ENCODE measurements around the gene EEFSEC. TPM values are rescaled to one million over a fixed set of nuclear protein-coding genes. Genes with fewer than 3 reads are reported as not detected.

The EEFSEC gene
- total RNA-seq, 1 experiment from 2014 or later, result 9.5 TPM

GRCh38 chr3:128297401-128298138, 144.3 kb downstream of the EEFSEC start:
- DNase-seq, result peak; percentile 18
- no peak overlapping the region for H3K23ac ChIP-seq (ENCODE audit: insufficient read length, low read depth, low read length)
- H2AK5ac ChIP-seq (ENCODE audit: insufficient read length, low read length), result no peak overlapping the region
- no peak overlapping the region for H4K5ac ChIP-seq (ENCODE audit: insufficient read length, low read depth, low read length)
- H3K27ac ChIP-seq (ENCODE audit: insufficient read length, low read depth, low read length), result no peak overlapping the region
- H4K20me1 ChIP-seq (ENCODE audit: control insufficient read depth, insufficient read depth, insufficient read length), result no peaks in the 10 kb centered on the region
- no peak overlapping the region for H3T11ph ChIP-seq (ENCODE audit: low read length)
- no peak overlapping the region for H3K4me2 ChIP-seq (ENCODE audit: insufficient read depth, insufficient read length, low read length)
- no peaks in the 10 kb centered on the region for H3K79me1 ChIP-seq (ENCODE audit: insufficient read depth, low read depth, low read length, poor library complexity, severe bottlenecking)
- H4K8ac ChIP-seq (replicated peaks; ENCODE audit: insufficient read length, low read depth, low read length), result no peak overlapping the region
- H2BK20ac ChIP-seq (ENCODE audit: low read depth, low read length, poor library complexity, severe bottlenecking), result no peak overlapping the region
- no peak overlapping the region for H3K18ac ChIP-seq (ENCODE audit: insufficient read length, low read depth, low read length)
- no peak overlapping the region for H2BK5ac ChIP-seq (ENCODE audit: insufficient read length, low read length)
- no peak overlapping the region for H3K14ac ChIP-seq (ENCODE audit: insufficient read depth, low read length)
- no peak overlapping the region for H2BK12ac ChIP-seq (ENCODE audit: insufficient read length, low read depth, low read length)
- no peak overlapping the region for H3K9ac ChIP-seq (ENCODE audit: extremely low read depth, insufficient read length, low read length)
- Mint-ChIP-seq H3K27me3 (ENCODE audit: low read depth) (no peaks in the 10 kb centered on the region), H3K9me3 (no peaks in the 10 kb centered on the region), H3K4me1 (no peaks in the 10 kb centered on the region), H3K4me3 (no peak overlapping the region), H3K36me3 (ENCODE audit: insufficient read depth in 1 of 3, low read depth in 3 of 3) (no peaks in the 10 kb centered on the region), H3K27ac (no peak overlapping the region)
- no peaks in the 10 kb centered on the region for H3K9me3 ChIP-seq (ENCODE audit: control insufficient read depth, low read depth, low read length)
- WGBS (ENCODE audit: extremely low coverage, insufficient read length, low lambda C conversion rate), result no CpG with 5 or more reads among the region's 2 CpGs
- H2BK15ac ChIP-seq (ENCODE audit: low read depth, low read length), result no peak overlapping the region
- no peak overlapping the region for H2BK120ac ChIP-seq (ENCODE audit: low read depth, low read length, poor library complexity, severe bottlenecking)
- H3K56ac ChIP-seq (ENCODE audit: insufficient read length, low read depth, low read length), result no peak overlapping the region
- H3K27me3 ChIP-seq (ENCODE audit: insufficient read depth, low read length), result no peaks in the 10 kb centered on the region
- H3K4ac ChIP-seq (ENCODE audit: low read depth, low read length), result no peak overlapping the region
- no peak overlapping the region for H4K91ac ChIP-seq (ENCODE audit: insufficient read length, low read depth, low read length)
- no peaks in the 10 kb centered on the region for H3K4me1 ChIP-seq (ENCODE audit: insufficient read depth, low read length)
- no peak for TF ChIP-seq CTCF (conservative IDR thresholded peaks at IDR 0.05)
- no peak overlapping the region for H2AFZ ChIP-seq (ENCODE audit: low read length)
- H3K79me2 ChIP-seq (ENCODE audit: insufficient read depth, low read length), result no peaks in the 10 kb centered on the region
- H3K23me2 ChIP-seq (ENCODE audit: insufficient read length, low read depth, low read length, poor library complexity, severe bottlenecking), result no peaks in the 10 kb centered on the region
